K562 (cell line): ENCODE results near the gene OXSM. TPM values are rescaled to one million over a fixed set of nuclear protein-coding genes. Genes with fewer than 3 reads are reported as not detected.
A peak's percentile ranks its signal among the peaks of the same experiment; 100 is the strongest.

Source experiments
- BCL6 ChIP-seq: fragments of 250-450 bp; sonication (Bioruptor Pico); IDR thresholded peaks from 2 replicates; pipeline ENCODE4 v1.4.0; 2020
- CBFB ChIP-seq: sonication (generic); formaldehyde crosslinking; IDR thresholded peaks from 2 replicates; pipeline ENCODE4 v1.4.0; 2020; ENCODE audit warnings: mild to moderate bottlenecking, missing genetic modification reagents
- CHD1 ChIP-seq: fragments of 200-600 bp; sonication (generic); IDR thresholded peaks from one replicate; pipeline ENCODE4 v1.6.1; 2012; ENCODE audit warnings: mild to moderate bottlenecking, moderate library complexity, low read length, inconsistent platforms
- FUS ChIP-seq: fragments of 200-400 bp; formaldehyde crosslinking; optimal IDR thresholded peaks from 2 replicates; pipeline ENCODE3; 2017; ENCODE audit warnings: low read depth, low read length
- HDAC3 ChIP-seq: fragments of 450-650 bp; IDR thresholded peaks from 2 replicates; pipeline ENCODE4 v1.6.1; 2018; ENCODE audit warnings: borderline replicate concordance, mild to moderate bottlenecking, moderate library complexity; ENCODE audit not compliant: partially characterized antibody
- HSF4 ChIP-seq: fragments of 250-450 bp; sonication (Bioruptor Pico); IDR thresholded peaks from 2 replicates; pipeline ENCODE4 v2.1.2; 2022; ENCODE audit warnings: mild to moderate bottlenecking, moderate library complexity, borderline replicate concordance
- MAZ ChIP-seq, 2 experiments: fragments of 450-650 bp in 1 of 2; sonication (generic) in 1 of 2; formaldehyde crosslinking; IDR thresholded peaks in 1 of 2; conservative IDR thresholded peaks in 1 of 2; 2 replicates each; pipeline versions ENCODE4 v1.4.0 to v1.5.0; 2020; ENCODE audit warnings: mild to moderate bottlenecking in 1 of 2, missing genetic modification reagents in 1 of 2
- MEF2A ChIP-seq: IDR thresholded peaks from 2 replicates; pipeline ENCODE4 v1.6.1; 2011; ENCODE audit warnings: low read depth, mild to moderate bottlenecking, low read length, moderate library complexity; ENCODE audit not compliant: control insufficient read depth
- MYNN ChIP-seq, 2 experiments: sonication (generic); formaldehyde crosslinking in 1 of 2; IDR thresholded peaks; 2 replicates each; pipeline versions ENCODE4 v1.5.0 to v1.6.1; 2016 to 2020; ENCODE audit warnings: antibody characterized with exemption in 1 of 2, missing genetic modification reagents in 1 of 2
- NFATC3 ChIP-seq: fragments of 450-650 bp; IDR thresholded peaks from 2 replicates; pipeline ENCODE4 v1.6.1; 2017; ENCODE audit warnings: mild to moderate bottlenecking
- NR2C1 ChIP-seq, 2 experiments: fragments of 450-650 bp; IDR thresholded peaks; 2 replicates each; pipeline ENCODE4 v1.6.1; 2017; ENCODE audit warnings: mild to moderate bottlenecking in 2 of 2, antibody characterized with exemption in 1 of 2, inconsistent platforms in 1 of 2, missing compliant biosample characterization in 1 of 2, missing genetic modification characterization in 1 of 2
- POLR2A ChIP-seq: fragments of 450-650 bp; conservative IDR thresholded peaks from 2 replicates; pipeline ENCODE4 v1.6.1; 2016
- RBM17 ChIP-seq: fragments of 200-400 bp; formaldehyde crosslinking; IDR thresholded peaks from 2 replicates; pipeline ENCODE4 v1.6.1; 2017; ENCODE audit warnings: low read depth, mild to moderate bottlenecking, low read length, borderline replicate concordance
- RHOXF2B ChIP-seq: fragments of 250-450 bp; sonication (Bioruptor Pico); conservative IDR thresholded peaks from 2 replicates; pipeline ENCODE4 v1.5.1; 2021
- RNF2 ChIP-seq: sonication (generic); IDR thresholded peaks from 2 replicates; pipeline ENCODE4 v1.6.1; 2016
- SMAD4 ChIP-seq: fragments of 250-450 bp; sonication (Bioruptor Pico); conservative IDR thresholded peaks from 2 replicates; pipeline ENCODE4 v1.8.0; 2021; ENCODE audit warnings: inconsistent platforms, mild to moderate bottlenecking, moderate library complexity
- TRIM25 ChIP-seq: fragments of 450-650 bp; IDR thresholded peaks from 2 replicates; pipeline ENCODE4 v1.7.0; 2016; ENCODE audit warnings: borderline replicate concordance
- ZBTB8A ChIP-seq: fragments of 450-650 bp; IDR thresholded peaks from 2 replicates; pipeline ENCODE4 v1.6.1; 2018; ENCODE audit warnings: mild to moderate bottlenecking, moderate library complexity; ENCODE audit not compliant: partially characterized antibody
- ZNF165 ChIP-seq: fragments of 250-450 bp; sonication (Bioruptor Pico); IDR thresholded peaks from 2 replicates; pipeline ENCODE4 v1.4.0; 2020; ENCODE audit warnings: borderline replicate concordance
- ZNF24 ChIP-seq: fragments of 450-650 bp; IDR thresholded peaks from 2 replicates; pipeline ENCODE4 v1.6.1; 2016
- ZNF609 ChIP-seq: sonication (generic); formaldehyde crosslinking; IDR thresholded peaks from 2 replicates; pipeline ENCODE4 v1.8.1; 2023; ENCODE audit warnings: missing genetic modification reagents, mild to moderate bottlenecking, borderline replicate concordance
- ZNF707 ChIP-seq: fragments of 250-450 bp; sonication (Bioruptor Pico); conservative IDR thresholded peaks from 2 replicates; pipeline ENCODE4 v1.8.0; 2022; ENCODE audit warnings: inconsistent platforms, mild to moderate bottlenecking, moderate library complexity
- polyA plus RNA-seq, 8 experiments: library from polyadenylated mRNA; depleted of rRNA in 4 of 8; stranded (reverse) in 5 of 8; unstranded in 3 of 8; fragments of >200 nt; fragmentation: Nextera tagmentation in 2 of 8; fragmentation: Illumina TruSeq in 1 of 8; extraction: Ambion mirVana in 2 of 8; extraction: Trizol in 1 of 8; gene quantifications; 2 replicates each; pipeline versions ENCODE4 v1.2.1 to v1.2.3, GENCODE V29; 2011 to 2014; ENCODE audit warnings: inconsistent platforms in 1 of 8, missing spikeins in 1 of 8
- total RNA-seq, 7 experiments: library from RNA; depleted of rRNA in 6 of 7; stranded (reverse); fragments of >200 nt in 6 of 7; fragmentation: Illumina TruSeq in 2 of 7; extraction: Trizol in 2 of 7; gene quantifications; 2 replicates each; pipeline versions ENCODE4 v1.2.1 to v1.2.3, GENCODE V29; 2011 to 2021; ENCODE audit warnings: low replicate concordance in 1 of 7

OXSM gene
- total and polyA plus RNA-seq, 9 of the 15 experiments (the other 6 are each of a cell fraction or from before 2014, with no cell fraction given): 24.0 to 107 (median 34.0) TPM

GRCh38 chr3:25789596-25790556 is at the start of gene OXSM (continued):
- TF ChIP-seq NR2C1 (IDR thresholded peaks at IDR 0.05) (0 out of 2 replicates have a peak, but pooled peaks have one; percentile 15), NR2C1 (tag; IDR thresholded peaks at IDR 0.05) (0 out of 2 replicates have a peak, but pooled peaks have one; percentile 66), ZBTB8A (no peak), ZNF707 (CRISPR knock-in tag) (no peak), TRIM25 (no peak), SMAD4 (CRISPR knock-in tag) (peak; percentile 49), RNF2 (peak; percentile 65; the same call in 1 of the 2 replicates), CHD1 (peak; percentile 51), ZNF24 (no peak), FUS (no peak), ZNF609 (no peak; the same call in 1 of the 2 replicates), RHOXF2B (CRISPR knock-in tag) (no peak), HSF4 (0 out of 2 replicates have a peak, but pooled peaks have one; percentile 41), BCL6 (CRISPR knock-in tag) (no peak), MAZ (CRISPR knock-in tag; conservative IDR thresholded peaks at IDR 0.05 in 1 of 2, IDR thresholded peaks at IDR 0.05 in 1 of 2) (peak; percentile 69 to 81), ZNF165 (0 out of 2 replicates have a peak, but pooled peaks have one; percentile 39), MYNN (IDR thresholded peaks at IDR 0.05) (peak; percentile 59; the same call in 1 of the 2 replicates), MYNN (CRISPR knock-in tag; IDR thresholded peaks at IDR 0.05) (no peak), NFATC3 (no peak), MEF2A (no peak), POLR2A (peak; percentile 97), RBM17 (no peak), HDAC3 (peak; percentile 28), CBFB (CRISPR knock-in tag) (no peak)
